Gastrocnemius medialis (tissue), 4 donors: ENCODE measurements around the gene TBC1D5. TPM values are rescaled to one million over a fixed set of nuclear protein-coding genes. Genes with fewer than 3 reads are reported as not detected.

Source experiments
- ATAC-seq, 2 donors: fragments of 150-250 bp; one replicate each; pipeline ENCODE4 v1.9.1; 2016
- DNase-seq, 2 donors: peaks; one replicate each; pipeline ENCODE4 v3.0.0-alpha.2; 2019
- H3K27ac ChIP-seq, 4 donors: fragments of 200-600 bp; sonication (generic); 1 replicate in 1 of 4; 2 replicates in 3 of 4; pipeline ENCODE4 v1.5.1; 2016 to 2018; ENCODE audit warnings: mild to moderate bottlenecking in 2 of 4, moderate library complexity in 1 of 4
- H3K27me3 ChIP-seq, 3 donors: fragments of 200-600 bp; sonication (generic) in 2 of 3; 1 replicate in 1 of 3; 2 replicates in 2 of 3; pipeline versions ENCODE4 v1.5.1 to v1.6.0; 2016 to 2019; ENCODE audit warnings: mild to moderate bottlenecking in 1 of 3, moderate library complexity in 1 of 3
- H3K36me3 ChIP-seq, 2 donors: fragments of 200-600 bp; sonication (generic) in 1 of 2; one replicate each; pipeline ENCODE4 v1.5.1; 2017 to 2018
- H3K4me1 ChIP-seq, 2 donors: fragments of 200-600 bp; sonication (generic) in 1 of 2; one replicate each; pipeline ENCODE4 v1.5.1; 2016 to 2017; ENCODE audit warnings: mild to moderate bottlenecking in 2 of 2
- H3K4me3 ChIP-seq, 4 donors: fragments of 200-600 bp; sonication (generic) in 3 of 4; 1 replicate in 1 of 4; 2 replicates in 3 of 4; pipeline ENCODE4 v1.5.1; 2016 to 2019; ENCODE audit warnings: mild to moderate bottlenecking in 2 of 4
- H3K9me3 ChIP-seq, 3 donors: fragments of 200-600 bp; sonication (generic) in 2 of 3; 1 replicate in 1 of 3; 2 replicates in 2 of 3; pipeline ENCODE4 v1.5.1; 2016 to 2019
- POLR2A ChIP-seq, 2 donors: fragments of 450-650 bp; IDR thresholded peaks; one replicate each; pipeline ENCODE4 v1.6.1; 2017; ENCODE audit warnings: antibody characterized with exemption in 2 of 2, mild to moderate bottlenecking in 2 of 2, moderate library complexity in 2 of 2
- in situ Hi-C, 4 donors: fragments of 200-750 bp; cut with MboI; loops; one replicate each; pipeline versions ENCODE4 v1.15.0 to v1.8.0; 2017; ENCODE audit warnings: low sequenced_read_pairs in 4 of 4
- intact Hi-C: fragments of 100-400 bp; cut with DNase I; formaldehyde crosslinking; loops from one replicate; pipeline ENCODE4 v1.15.1; 2023; ENCODE audit warnings: low total_unique reads
- total RNA-seq, 4 donors: library from RNA; depleted of rRNA; stranded (reverse); fragments of >200 nt; gene quantifications; one replicate each; pipeline versions ENCODE4 v1.1.0 to v1.2.3, GENCODE V29; 2016
- TF ChIP-seq, protein P1 (sequence below), 5 experiments: fragments of 450-650 bp in 3 of 5; fragments of 200-600 bp in 2 of 5; sonication (generic) in 2 of 5; IDR thresholded peaks in 4 of 5; conservative IDR thresholded peaks in 1 of 5; 1 replicate in 4 of 5; 2 replicates in 1 of 5; pipeline ENCODE4 v1.5.1; 2016 to 2019; ENCODE audit warnings: antibody characterized with exemption in 5 of 5, mild to moderate bottlenecking in 3 of 5, moderate library complexity in 3 of 5

TBC1D5 gene
- total RNA-seq, 4 donors from 2014 or later: 20.3 to 34.4 (median 27.1) TPM

DNA sequence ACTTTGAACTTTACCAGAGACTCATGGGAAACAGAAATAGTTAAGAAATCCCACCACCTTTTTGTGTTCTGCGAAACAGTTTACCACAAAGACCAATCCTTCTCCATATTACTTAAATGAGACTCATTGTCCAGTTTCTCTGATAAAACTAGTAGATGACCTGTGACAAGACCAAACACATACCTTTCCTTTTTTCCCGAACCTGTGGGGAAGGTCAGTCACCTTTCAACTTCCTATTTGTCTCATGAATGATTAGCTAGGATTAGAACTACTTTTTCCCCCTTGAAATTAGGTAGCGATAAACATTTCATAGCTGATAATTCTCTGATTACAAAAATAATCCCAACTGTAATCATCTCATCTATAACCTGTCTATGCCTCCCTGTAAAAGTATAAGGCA, 2.3 kb upstream of the TBC1D5 start:
- ATAC-seq (no peak), DNase-seq (no peak)
- H3K27me3 ChIP-seq: no peaks in the 10 kb centered on the region
- in situ Hi-C loops: loop anchor here in 1 of 4 donors (25.0 kb wide), 1 partner anchor 1457 kb away; no protein-coding TSS in a partner anchor
- H3K27ac ChIP-seq: no peak overlapping the region
- no peaks in the 10 kb centered on the region for H3K36me3 ChIP-seq
- no peak overlapping the region for H3K4me3 ChIP-seq
- no peak for TF ChIP-seq POLR2A (IDR thresholded peaks at IDR 0.05)
- intact Hi-C loops: loop anchor here (5.0 to 10.0 kb wide), 4 partner anchors 262 to 1687 kb away; partner anchors contain the start of gene SATB1
- H3K9me3 ChIP-seq: no peaks in the 10 kb centered on the region
- H3K4me1 ChIP-seq: peaks cover 19 to 21% of the 10 kb centered on the region in 2 donors

- Histone ChIP-seq H3K27me3 (no peaks in the 10 kb centered on the region), H3K4me1 (peaks cover 19 to 21% of the 10 kb centered on the region in 2 donors), H3K9me3 (no peaks in the 10 kb centered on the region), H3K36me3 (no peaks in the 10 kb centered on the region), H3K4me3 (peak overlapping the region in 3 of 4 donors; percentile 71 to 86 (median 80)), H3K27ac (peak overlapping the region; percentile 92 to 99 (median 96))
- in situ Hi-C loops: loop anchor here in 1 of 4 donors (25.0 kb wide), 1 partner anchor 1456 kb away; no protein-coding TSS in a partner anchor
- TF ChIP-seq, protein P1, sequence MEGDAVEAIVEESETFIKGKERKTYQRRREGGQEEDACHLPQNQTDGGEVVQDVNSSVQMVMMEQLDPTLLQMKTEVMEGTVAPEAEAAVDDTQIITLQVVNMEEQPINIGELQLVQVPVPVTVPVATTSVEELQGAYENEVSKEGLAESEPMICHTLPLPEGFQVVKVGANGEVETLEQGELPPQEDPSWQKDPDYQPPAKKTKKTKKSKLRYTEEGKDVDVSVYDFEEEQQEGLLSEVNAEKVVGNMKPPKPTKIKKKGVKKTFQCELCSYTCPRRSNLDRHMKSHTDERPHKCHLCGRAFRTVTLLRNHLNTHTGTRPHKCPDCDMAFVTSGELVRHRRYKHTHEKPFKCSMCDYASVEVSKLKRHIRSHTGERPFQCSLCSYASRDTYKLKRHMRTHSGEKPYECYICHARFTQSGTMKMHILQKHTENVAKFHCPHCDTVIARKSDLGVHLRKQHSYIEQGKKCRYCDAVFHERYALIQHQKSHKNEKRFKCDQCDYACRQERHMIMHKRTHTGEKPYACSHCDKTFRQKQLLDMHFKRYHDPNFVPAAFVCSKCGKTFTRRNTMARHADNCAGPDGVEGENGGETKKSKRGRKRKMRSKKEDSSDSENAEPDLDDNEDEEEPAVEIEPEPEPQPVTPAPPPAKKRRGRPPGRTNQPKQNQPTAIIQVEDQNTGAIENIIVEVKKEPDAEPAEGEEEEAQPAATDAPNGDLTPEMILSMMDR (IDR thresholded peaks at IDR 0.05 in 4 of 5, conservative IDR thresholded peaks at IDR 0.05 in 1 of 5): no peak
- TF ChIP-seq POLR2A (IDR thresholded peaks at IDR 0.05): no peak
- DNase-seq (no peak), ATAC-seq (no peak)
- intact Hi-C loops: loop anchor here (2.0 to 10.0 kb wide), 5 partner anchors 113 to 1686 kb away; partner anchors contain the start of gene SATB1
These were observed 1.2 kb upstream of the TBC1D5 start for GRCh38 chr3:17743658-17743995.

GRCh38 chr3:17742880-17743657, 638 bp upstream of the TBC1D5 start:
- ATAC-seq (peak; percentile 17 to 89), DNase-seq (no peak)
- H3K27me3 ChIP-seq: no peaks in the 10 kb centered on the region
- H3K36me3 ChIP-seq: no peaks in the 10 kb centered on the region
- intact Hi-C loops: loop anchor here (2.0 to 10.0 kb wide), 5 partner anchors 112 to 1686 kb away; partner anchors contain the start of gene SATB1
- in situ Hi-C loops: loop anchor here in 1 of 4 donors (25.0 kb wide), 1 partner anchor 1456 kb away; no protein-coding TSS in a partner anchor
- peak overlapping the region; percentile 92 to 99 (median 96) for H3K27ac ChIP-seq
- peaks cover 19 to 21% of the 10 kb centered on the region in 2 donors for H3K4me1 ChIP-seq
- TF ChIP-seq, protein P1 (IDR thresholded peaks at IDR 0.05 in 4 of 5, conservative IDR thresholded peaks at IDR 0.05 in 1 of 5): no peak
- TF ChIP-seq POLR2A (IDR thresholded peaks at IDR 0.05): peak; percentile 51 to 55
- peak overlapping the region; percentile 71 to 96 (median 83) for H3K4me3 ChIP-seq
- H3K9me3 ChIP-seq: no peaks in the 10 kb centered on the region

GRCh38 chr3:17741621-17742101, 770 bp downstream of the TBC1D5 start:
- intact Hi-C loops (loop anchor here (2.0 to 10.0 kb wide), 5 partner anchors 111 to 1684 kb away; partner anchors contain the start of gene SATB1), in situ Hi-C loops (loop anchor here in 1 of 4 donors (25.0 kb wide), 1 partner anchor 1454 kb away; no protein-coding TSS in a partner anchor)
- H3K36me3 ChIP-seq: no peaks in the 10 kb centered on the region
- H3K27me3 ChIP-seq: no peaks in the 10 kb centered on the region
- ATAC-seq (peak in 1 of 2 donors; percentile 40), DNase-seq (peak in 1 of 2 donors; percentile 50)
- TF ChIP-seq POLR2A (IDR thresholded peaks at IDR 0.05): no peak
- TF ChIP-seq, protein P1 (IDR thresholded peaks at IDR 0.05 in 4 of 5, conservative IDR thresholded peaks at IDR 0.05 in 1 of 5): no peak
- H3K9me3 ChIP-seq: no peaks in the 10 kb centered on the region
- peak overlapping the region; percentile 71 to 96 (median 83) for H3K4me3 ChIP-seq
- peaks cover 19 to 21% of the 10 kb centered on the region in 2 donors for H3K4me1 ChIP-seq
- peak overlapping the region; percentile 92 to 99 (median 96) for H3K27ac ChIP-seq
